DMS53 (cell line): ENCODE results near the gene BCL7A.
"Not testable (repeated sequence)": the region's sequence is repeated elsewhere in the genome, so short reads cannot be mapped to it uniquely, and the experiment has no call there.

Experiments used
- DNase-seq: peaks from one replicate; lab custom pipeline; 2025; lab: John Stamatoyannopoulos, UW

Gene BCL7A

DNA sequence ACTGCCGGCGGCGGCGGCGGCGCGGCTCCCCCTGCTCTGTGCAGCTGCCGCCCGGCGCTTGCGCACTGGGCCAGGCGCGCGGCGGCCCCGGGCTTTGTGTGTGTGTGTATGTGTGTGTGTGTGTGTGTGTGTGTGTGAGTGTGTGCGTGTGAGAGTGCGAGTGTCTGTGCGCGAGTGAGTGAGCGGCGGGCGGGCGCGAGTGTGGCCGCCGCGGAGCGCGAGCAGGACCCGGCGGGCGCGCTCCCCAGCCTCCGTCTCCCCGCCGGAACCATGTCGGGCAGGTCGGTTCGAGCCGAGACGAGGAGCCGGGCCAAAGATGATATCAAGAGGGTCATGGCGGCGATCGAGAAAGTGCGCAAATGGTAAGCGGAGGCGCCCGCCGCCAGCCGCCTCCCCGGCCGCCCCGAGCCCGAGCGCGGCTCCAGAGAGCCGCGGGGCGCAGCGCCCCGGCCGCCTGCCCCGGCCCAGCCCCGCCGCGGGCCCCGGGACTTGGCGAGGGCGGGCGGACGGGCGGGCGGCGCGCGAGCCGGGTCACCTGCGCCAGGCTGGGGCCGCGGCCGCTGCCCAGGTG is at the start of gene BCL7A:
TSS of gene BCL7A (plus strand) at position 63 of the 571 bp plus-strand sequence. CDS start at position 271, 208 bp downstream.
- DNase-seq: peak; percentile 85

DNA sequence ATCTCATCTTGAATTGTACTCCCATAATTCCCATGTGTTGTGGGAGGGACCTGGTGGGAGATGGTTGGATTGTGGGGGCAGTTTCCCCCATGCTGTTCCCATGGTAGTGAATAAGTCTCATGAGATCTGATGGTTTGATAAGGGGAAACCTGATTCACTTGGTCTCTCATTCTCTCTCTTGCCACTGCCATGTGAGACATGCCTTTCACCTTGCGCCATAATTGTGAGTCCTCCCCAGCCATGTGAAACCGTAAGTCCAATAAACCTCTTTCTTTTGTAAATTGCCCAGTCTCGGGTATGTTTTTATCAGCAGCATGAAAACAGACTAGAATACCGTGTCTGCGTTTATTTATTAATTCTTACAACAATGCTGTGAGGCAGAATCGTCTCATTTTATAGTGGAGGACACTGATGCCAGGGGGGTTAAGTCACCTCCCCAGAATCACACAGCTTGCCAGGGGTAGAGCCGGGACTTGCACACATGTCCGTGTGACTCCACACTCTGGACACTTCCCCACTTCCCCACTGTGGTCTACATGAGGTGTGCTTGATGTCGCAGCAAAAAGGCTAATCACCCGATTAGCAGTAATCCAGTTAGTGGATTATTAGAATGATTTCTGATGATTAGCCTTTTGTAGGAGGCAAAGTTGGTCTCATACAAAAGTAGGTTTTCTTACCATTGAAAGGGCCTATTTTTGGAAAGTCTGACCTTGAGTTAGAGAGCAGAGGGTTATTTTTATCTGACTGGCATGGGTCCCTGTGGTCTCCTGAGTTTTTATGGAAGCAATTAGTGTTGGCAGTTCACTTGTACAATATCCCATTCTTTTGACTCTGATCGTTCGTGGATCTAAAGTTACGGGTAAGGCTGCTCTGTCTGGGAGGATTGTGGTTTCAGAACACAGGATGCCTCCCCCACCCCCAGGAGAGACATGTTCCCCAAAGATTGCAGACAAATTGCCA is 47.4 kb upstream of the BCL7A start:
- no peak for DNase-seq

DNA sequence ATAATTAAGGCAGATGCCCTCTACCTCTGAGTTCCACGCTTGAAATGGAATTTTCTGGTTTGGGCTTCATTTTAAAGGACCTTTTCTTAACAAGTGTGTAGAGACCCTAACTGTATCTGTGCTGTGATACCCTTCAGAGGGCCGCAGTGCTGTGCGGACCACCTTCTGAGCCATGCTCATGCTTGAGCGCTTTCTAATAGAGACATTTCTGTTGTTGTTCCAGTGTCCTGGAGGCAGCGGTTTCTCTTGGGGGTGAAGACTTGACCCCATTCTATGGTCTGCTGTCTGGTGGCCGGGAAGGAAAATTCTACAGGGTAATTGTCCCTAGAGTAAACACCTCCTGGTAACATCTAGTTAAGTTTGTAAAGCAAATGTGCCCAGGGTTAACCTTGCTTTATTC is 46.7 kb upstream of the BCL7A start:
- DNase-seq: no peak

DNA sequence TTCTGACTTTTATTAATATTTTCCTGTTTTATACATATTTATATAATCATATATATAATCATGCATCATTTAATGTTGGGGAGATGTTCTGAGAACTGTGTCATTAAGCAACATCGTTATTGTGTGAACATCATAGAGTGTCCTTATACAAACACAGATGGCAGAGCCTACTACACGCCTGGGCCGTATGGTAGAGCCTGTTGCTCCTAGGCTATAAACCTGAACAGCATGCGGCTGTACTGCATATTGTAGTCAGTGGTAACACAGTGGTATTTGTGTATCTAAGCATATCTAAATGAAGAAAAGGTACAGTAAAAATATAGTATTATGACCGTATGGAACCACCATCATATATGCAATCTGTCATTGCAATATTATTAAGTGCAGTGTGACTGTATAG is 44.7 kb upstream of the BCL7A start:
- DNase-seq: no peak

DNA sequence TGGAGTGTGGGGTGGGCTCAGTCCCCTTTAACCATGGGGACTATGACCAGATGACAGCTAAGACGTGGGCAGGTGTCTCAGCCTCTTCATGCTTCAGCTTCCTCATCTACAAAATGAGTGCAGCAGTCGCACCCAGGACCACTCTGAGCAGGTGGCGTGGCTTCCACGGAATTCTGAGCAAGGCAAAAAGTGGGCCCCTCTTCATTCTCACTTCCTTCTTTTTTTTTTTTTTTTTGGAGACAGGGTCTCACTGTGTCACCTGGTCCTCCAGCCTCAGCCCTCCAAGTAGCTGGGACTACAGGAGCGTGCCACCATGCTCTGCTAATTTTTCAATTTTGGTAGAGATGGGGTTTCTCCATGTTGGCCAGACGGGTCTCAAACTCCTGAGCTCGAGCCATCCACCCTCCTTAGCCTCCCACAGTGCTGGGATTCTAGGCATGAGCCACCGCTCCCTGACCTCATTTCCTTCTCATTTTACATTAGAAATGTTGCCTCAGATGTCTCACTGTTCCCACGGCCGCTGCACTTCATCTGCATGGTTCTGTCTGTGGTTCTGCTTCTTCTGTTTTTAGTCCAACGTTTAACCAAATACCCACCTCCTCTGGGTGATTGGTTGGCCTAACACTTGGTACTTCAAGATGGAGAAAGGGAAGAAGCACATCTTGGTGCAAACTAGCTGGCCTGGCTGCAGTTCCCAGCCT is 41.3 kb upstream of the BCL7A start:
- DNase-seq: no peak

DNA sequence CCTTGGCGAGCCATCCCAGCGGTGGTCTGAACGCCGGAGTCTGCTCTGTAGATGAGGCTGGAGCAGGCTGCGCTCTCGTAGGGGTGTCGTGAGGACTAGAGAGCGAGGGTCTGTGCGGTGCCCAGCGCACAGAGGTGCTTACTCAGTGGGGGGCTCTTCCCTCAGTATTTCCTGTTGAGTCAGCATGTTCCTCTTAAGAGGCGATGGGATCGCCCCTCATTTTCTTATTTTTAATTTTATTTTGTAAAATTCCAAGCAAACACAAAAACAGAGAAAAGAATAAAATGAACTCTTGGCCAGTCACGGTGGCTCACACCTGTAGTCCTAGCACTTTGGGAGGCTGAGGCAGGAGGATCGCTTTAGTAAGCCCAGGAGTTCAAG is 40.8 kb upstream of the BCL7A start:
- DNase-seq: no peak

DNA sequence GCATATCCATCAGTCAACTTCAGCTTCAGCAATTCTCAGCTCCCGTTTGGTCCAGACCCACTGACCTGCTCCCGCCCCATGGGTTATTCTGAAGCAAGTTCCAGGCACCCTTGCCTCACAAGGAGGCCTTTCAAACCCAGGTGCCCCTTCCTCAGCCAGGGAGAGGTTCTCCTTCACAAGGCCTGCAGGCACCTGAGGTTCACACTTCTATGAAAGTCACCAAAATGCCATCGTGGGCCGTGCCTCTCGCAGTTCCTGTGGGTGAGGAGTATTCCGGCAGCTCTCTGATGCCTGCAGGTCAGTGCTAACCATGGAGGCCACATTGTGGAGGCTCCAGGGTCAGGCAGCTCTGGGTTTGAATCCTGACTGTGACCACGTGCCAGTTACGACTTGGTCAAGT is 40.2 kb upstream of the BCL7A start:
- no peak for DNase-seq

DNA sequence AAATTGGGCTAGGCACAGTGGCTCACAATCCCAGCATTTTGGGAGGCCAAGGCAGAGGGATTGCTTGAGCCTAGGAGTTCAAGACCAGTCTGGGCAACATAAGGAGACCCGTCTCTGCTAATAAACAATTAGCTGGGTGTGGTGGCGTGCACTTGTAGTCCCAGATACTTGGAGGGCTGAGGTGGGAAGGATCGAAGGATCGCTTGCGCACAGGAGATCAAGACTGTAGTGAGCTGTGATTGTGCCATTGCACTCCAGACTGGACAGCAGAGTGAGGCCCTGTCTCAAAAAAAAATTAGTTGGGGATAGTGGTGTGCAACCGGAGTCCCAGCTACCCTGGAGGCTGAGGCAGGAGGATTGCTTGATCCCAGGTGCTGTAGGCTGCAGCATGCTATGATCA is 38.7 kb upstream of the BCL7A start:
- DNase-seq: no peak

DNA sequence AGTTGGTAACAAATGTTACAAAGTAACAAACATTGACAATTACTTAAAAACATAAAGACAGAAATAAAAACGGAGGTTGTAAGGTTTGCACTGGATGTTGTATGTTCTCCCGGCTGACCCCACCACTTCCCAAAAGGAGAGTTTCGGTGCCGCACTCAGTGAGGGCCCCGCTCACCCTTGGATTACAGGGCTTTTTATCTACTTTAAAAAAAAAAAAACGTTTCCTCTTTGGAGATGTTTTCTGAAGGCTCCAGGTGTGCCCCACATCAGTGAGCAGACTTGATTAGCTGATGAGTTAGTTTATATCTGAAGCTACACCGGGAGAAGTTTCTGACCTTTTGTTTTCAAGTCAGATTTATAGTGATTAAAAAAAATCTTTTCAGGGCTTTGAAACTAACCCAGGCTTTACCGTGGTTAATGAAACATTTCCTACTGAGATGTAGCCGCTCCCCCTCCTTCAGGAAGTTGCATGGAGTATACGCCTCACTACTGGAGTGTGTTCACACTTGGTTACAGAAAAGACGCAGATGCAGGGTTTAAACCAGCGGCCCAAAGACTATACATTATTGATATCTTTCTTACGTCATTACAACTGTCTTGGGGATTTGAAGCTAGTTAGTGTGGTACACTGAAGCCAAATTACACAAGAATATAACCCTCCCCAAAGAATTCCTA is 38.0 kb upstream of the BCL7A start:
- no peak for DNase-seq

DNA sequence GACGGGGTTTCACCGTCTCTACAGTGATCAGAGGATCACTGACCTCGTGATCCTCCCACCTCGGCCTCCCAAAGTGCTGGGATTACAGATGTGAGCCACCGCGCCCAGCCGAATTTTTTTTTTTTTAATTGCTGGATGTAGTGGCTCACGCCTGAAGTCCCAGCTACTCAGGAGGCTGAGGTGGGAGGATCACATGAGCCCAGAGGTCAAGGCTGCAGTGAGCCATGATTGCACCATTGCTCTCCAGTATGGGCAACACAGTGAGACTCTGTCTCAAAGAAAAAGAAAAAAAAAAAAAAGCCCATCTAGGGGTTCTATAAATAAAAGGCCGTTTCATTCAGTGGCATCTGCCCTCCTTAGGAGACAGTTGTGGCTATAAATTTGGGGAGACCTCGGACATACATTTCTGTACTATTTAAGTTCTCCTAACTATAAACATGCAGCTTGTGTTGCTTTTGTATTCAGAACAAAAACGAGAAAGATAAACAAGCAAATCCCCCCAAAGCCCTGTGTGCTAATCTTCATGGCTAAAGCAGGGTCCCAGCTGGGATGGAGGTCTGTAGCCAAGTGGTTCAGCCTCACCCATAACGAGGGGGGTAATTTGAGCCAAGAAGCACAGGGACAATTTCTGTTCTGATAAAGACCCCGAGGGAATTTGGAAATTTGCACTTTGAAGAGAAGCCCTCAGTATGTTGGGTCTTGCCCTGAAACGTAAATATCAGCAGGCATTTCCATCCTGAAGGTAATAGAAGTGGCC is 35.0 kb upstream of the BCL7A start:
- no peak for DNase-seq

DNA sequence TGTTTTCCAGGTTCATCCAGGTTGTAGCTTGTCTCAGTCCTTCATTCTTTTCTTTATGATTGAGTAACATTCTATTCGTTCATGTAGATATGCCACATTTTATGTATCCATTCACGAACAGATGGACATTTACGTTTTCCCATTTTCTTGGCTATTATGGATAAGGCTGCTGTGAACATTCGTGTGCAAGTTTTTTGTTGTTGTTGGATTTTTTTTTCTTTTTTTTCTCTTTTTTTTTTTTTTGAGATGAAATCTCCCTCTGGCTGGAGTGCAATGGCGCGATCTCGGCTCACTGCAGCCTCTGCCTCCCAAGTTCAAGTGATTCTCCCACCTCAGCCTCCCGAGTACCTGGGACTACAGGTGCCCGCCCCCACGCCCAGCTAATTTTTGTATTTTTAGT is 33.2 kb upstream of the BCL7A start:
- DNase-seq: not testable (repeated sequence)

DNA sequence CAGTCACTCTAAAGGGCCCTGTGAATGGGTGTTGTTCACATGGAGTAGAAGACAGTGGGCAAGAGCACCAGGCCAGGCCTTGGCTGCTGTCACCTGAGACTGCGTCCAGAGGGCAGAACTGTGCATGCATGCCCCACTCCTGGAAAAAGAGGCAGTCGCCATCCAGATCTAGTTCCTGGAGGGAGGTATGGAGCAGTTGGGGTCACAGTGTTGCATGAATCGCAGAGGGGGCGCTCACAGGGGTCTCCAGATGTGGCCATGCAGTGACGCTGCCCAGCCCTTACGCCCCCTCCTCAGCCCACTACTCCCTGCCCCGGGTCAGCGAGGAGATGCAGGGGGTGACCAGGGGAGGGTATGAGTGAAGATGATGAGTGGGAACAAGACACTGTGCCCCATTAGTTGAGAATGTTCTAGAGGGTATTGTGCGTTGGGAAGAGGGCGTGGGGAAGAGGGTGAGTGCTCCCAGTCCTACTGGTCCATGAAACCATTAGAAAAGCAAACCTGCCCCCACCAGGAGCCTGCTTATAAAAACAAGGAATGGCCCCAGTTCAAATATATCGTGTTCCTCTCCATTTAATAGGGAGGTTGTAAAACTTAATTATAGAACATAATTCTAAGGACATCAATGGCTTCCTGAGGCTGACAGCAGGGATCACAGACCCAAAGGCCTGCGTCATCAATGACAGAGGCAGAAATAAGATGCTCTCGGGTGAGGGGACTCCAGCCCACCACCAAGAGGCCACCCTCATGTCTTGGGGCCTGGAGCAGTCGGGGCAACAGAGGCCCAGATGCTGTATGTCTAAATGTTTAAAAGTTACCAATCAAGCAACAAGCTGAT is 32.2 kb upstream of the BCL7A start:
- DNase-seq: no peak

DNA sequence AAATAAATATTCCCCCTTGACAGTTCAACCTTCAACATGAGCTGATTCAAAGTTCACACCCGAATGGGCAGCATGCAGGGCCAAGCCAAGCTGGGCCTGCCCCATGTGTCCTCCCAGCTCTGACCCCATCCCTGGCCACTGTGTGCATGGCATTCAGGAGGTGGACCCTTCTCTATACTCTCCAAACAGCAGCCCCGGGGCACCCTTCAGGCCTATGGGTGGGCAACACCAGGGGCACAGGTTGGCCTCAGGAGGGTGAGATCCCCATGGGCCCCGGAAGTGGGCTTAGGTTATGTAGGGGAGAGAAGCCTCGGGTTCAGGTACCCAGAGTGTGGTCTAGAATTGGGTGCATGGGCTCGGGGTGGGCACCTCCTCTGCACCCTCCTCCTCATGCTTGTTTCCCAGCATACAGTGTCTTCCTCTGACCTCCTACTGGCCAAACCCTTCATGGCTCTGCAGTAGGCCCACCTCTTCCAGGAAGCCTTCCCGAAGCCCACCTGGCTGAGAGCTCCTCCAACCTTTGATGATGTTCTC is 31.5 kb upstream of the BCL7A start:
- no peak for DNase-seq

DNA sequence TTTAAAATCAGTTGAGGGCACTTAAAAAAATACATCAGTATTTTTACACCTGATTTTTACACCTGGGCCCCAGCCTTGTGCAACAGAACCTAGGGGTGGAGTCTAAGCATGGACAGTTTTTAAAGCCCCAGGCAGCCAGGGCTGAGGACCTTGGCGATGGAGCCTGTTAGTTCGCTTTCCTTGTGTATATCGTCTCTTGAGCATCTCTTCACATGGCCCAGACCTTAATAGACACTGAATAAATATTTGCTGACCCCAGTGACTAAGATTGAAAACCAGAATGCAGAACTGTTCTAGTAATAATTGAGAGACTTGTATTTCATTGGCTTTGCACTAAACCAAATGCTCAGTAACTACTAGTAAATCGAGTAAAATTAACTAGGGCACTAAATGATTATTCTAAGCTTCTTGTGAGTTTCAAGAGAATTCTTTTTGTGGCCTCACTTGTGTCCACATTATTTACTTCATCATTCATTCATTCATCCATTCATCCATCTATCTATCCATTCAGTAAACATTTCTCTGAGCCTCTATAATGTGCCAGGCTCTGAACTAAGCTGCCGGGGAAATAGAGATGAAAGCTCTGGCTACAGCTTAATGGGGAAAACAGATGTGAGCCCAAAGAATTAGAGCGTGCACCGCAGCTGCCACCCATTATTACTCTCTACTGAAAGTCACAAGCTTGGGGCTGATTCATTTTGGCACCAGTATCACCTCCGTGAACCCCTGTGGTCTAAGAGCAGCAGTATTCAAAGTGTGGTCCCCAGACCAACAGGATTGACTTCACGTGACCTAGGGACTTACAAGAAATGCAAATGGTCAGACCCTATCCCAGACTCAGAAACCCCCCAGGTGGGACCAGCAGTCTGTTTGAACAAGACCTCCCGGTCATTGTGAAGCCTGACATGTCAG is 30.7 kb upstream of the BCL7A start:
- peak; percentile 46 for DNase-seq

DNA sequence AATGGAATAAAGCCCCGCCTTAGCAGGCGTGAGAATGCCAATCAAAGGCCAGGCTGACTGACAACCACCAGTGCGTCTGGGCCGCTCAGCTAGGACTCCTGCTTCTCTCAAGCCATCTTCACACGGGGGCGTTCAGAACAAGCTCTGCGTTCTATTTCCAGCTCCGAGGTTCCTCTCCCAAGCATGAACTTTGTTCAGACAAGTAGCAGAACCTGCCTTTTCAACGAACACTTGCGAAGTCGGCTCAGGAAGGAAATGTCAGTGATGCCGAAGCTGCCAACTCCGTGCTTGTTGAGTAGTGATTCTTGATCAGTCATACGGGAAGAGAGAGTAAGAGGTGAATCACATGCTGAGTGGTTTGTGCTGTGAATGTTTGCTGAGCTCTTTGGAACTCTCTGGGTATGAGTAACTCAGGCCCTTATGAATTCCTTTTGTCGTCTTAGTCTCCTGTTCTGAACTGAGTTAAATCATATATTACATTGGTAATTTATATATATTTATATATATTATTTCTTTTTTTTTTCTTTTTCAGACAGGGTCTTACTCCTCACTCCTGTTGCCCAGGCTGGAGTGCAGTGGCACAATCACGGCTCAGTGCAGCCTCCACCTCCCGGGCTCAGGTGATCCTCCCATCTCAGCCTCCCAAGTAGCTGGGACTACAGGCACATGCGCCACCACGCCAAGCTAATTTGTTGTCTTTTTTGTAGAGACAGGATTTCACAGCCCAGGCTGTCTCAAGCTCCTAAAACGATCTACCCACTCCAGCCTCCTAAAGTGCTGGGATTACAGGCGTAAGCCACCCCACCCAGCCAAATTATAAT is 29.4 kb upstream of the BCL7A start:
- DNase-seq: peak; percentile 85

DNA sequence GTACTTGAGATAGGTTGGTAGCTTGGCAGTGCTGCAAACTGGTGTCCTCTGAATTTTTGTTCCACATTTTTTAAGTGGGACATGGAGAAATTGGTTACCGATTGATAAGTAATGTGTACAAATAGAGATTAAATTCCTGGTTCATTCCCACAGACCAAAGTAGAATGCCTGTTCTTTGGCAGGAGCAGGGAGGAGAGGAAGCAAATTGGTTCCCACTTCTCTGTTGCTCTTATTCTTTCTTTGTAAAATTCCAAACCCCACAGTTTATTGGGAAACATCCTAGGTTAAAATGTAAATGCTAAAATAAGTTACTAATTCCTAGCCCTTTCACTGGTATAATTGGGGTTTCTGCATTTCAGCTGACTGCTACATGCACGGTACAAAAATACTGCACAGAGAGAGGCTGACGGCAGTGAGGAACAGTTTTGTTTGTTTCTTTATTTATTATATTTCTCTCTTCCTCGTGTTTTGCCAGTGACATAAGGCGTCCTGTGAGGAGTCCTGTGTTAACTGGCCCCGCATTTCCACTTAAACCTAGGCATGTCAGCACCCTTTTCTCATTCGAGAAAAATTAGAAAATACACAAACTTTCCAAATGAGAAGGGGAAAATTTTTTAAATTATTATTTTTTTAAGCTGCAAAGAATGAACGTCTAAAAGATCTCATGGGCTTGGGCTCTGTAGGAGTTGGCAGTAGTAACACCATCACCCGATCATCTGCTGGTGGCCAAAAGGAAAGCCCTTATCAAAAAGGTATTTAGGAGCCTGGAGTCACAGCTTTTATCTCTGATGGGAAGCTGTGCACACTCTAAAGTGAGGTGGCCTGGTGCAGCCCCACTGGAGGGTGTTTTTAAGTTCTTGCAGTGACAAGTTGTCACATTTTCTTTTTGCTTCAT is 25.4 kb upstream of the BCL7A start:
- no peak for DNase-seq

DNA sequence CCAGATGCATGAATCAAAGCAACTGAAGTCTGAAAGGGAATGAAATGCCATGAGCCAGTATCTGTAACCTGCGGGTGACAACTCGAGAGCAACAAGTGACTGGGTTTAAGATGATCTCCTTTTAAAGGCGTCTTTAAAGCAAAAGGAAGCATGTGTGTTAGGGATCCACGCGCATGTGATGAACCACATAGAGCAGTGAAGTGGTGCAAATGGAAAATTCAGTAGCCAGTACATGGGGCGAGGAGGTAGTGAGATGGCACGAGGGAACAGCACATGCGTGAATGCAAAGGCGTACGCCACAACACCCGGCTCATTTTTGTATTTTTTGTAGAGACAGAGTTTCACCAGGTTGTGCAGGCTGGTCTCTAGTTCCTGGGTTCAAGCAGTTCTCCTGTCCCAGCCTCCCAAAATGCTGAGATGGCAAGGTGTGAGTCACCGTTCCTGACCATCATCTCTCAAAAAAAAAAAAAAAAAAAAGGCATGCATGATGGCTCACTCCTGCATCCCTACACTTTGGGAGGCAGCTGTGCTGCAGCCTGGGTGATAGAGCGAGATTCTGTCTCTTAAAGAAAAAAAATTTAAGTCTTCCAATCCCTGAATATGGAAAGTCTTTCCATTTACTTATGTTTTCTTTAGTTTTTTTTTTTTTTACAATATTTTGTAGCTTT is 24.6 kb upstream of the BCL7A start:
- no peak for DNase-seq
